Keratinocyte (primary cell): ENCODE data around the gene PDZD2. TPM values are rescaled to one million over a fixed set of nuclear protein-coding genes. Genes with fewer than 3 reads are reported as not detected.
A peak's percentile ranks its signal among the peaks of the same experiment; 100 is the strongest.
"Not testable (repeated sequence)": the region's sequence is repeated elsewhere in the genome, so short reads cannot be mapped to it uniquely, and the experiment has no call there.

ENCODE experiments used
- DNase-seq: peaks from one replicate; pipeline ENCODE4 v3.0.0-alpha.2; 2011; ENCODE audit warnings: low read depth, missing footprints, low spot score
- FAIRE-seq: peaks from 2 replicates; lab custom pipeline; 2011; peaks lifted over from hg19 to GRCh38; lab: Jason Lieb, UNC
- H2AFZ ChIP-seq: 2 replicates; pipeline ENCODE4 v1.6.0; 2012; ENCODE audit warnings: low read length, control low read depth, inconsistent platforms; ENCODE audit not compliant: control insufficient read depth
- H3K27ac ChIP-seq: 2 replicates; pipeline ENCODE4 v1.5.1; 2011; ENCODE audit warnings: low read length; ENCODE audit not compliant: control insufficient read depth, insufficient read depth
- H3K27me3 ChIP-seq: 3 replicates; pipeline ENCODE4 v1.6.0; 2011; ENCODE audit warnings: low read length; ENCODE audit not compliant: control insufficient read depth, insufficient read depth; ENCODE audit errors: extremely low read depth
- H3K36me3 ChIP-seq, 2 experiments: 2 replicates in 1 of 2; 3 replicates in 1 of 2; pipeline ENCODE4 v1.5.1; 2011; ENCODE audit warnings: low read length in 2 of 2, mild to moderate bottlenecking in 1 of 2; ENCODE audit not compliant: control insufficient read depth in 2 of 2, insufficient read depth in 2 of 2; ENCODE audit errors: extremely low read depth in 1 of 2
- H3K4me1 ChIP-seq: 3 replicates; pipeline ENCODE4 v1.5.1; 2011; ENCODE audit warnings: low read length; ENCODE audit not compliant: control insufficient read depth, insufficient read depth; ENCODE audit errors: extremely low read depth
- H3K4me2 ChIP-seq: 3 replicates; pipeline ENCODE4 v1.6.0; 2011; ENCODE audit warnings: low read depth, low read length; ENCODE audit not compliant: control insufficient read depth, insufficient read depth; ENCODE audit errors: extremely low read depth
- H3K4me3 ChIP-seq, 3 experiments: fragments of 200-600 bp in 1 of 3; sonication (generic) in 1 of 3; 2 replicates in 2 of 3; 3 replicates in 1 of 3; pipeline ENCODE4 v1.5.1; 2011 to 2016; ENCODE audit warnings: low read length in 3 of 3, mild to moderate bottlenecking in 3 of 3, control low read depth in 2 of 3, inconsistent platforms in 1 of 3, low read depth in 1 of 3, mixed read lengths in 1 of 3, mixed run types in 1 of 3, moderate library complexity in 1 of 3; ENCODE audit not compliant: control insufficient read depth in 2 of 3, insufficient read depth in 2 of 3; ENCODE audit errors: extremely low read depth in 1 of 3
- H3K79me2 ChIP-seq: 2 replicates; pipeline ENCODE4 v1.6.0; 2012; ENCODE audit warnings: low read length; ENCODE audit not compliant: control insufficient read depth, insufficient read depth
- H3K9ac ChIP-seq: 3 replicates; pipeline ENCODE4 v1.6.0; 2011; ENCODE audit warnings: low read length; ENCODE audit not compliant: control insufficient read depth, insufficient read depth; ENCODE audit errors: extremely low read depth
- H3K9me1 ChIP-seq: 3 replicates; pipeline ENCODE4 v1.6.0; 2011; ENCODE audit warnings: low read length; ENCODE audit not compliant: control insufficient read depth, insufficient read depth; ENCODE audit errors: extremely low read depth
- H3K9me3 ChIP-seq: 2 replicates; pipeline ENCODE4 v1.5.1; 2012; ENCODE audit warnings: low read depth, low read length; ENCODE audit not compliant: control insufficient read depth
- H4K20me1 ChIP-seq: 3 replicates; pipeline ENCODE4 v1.6.0; 2011; ENCODE audit warnings: low read length; ENCODE audit not compliant: control insufficient read depth, insufficient read depth; ENCODE audit errors: extremely low read depth
- CTCF ChIP-seq, 3 experiments: IDR thresholded peaks in 1 of 3; conservative IDR thresholded peaks in 1 of 3; optimal IDR thresholded peaks in 1 of 3; 2 replicates in 2 of 3; 3 replicates in 1 of 3; pipeline versions ENCODE3 to v1.5.1; 2011; ENCODE audit warnings: low read length in 3 of 3, mild to moderate bottlenecking in 3 of 3, moderate library complexity in 2 of 3, control low read depth in 1 of 3, inconsistent platforms in 1 of 3; ENCODE audit not compliant: insufficient read depth in 2 of 3; ENCODE audit errors: extremely low read depth in 1 of 3
- EZH2 ChIP-seq: IDR thresholded peaks from one replicate; pipeline ENCODE4 v1.6.1; 2012; ENCODE audit warnings: inconsistent platforms, mild to moderate bottlenecking, low read length, moderate library complexity
- dilution Hi-C: fragments of 300-500 bp; cut with MboI; formaldehyde crosslinking; loops from one replicate; pipeline ENCODE4 v1.7.0; 2020; ENCODE audit warnings: low sequenced_read_pairs; ENCODE audit not compliant: extremely low pct_ligation_motif_present
- polyA plus RNA-seq, 5 experiments: library from polyadenylated mRNA; depleted of rRNA in 3 of 5; stranded (reverse) in 3 of 5; stranded (forward) in 1 of 5; unstranded in 1 of 5; fragments of >200 nt; gene quantifications; 1 replicate in 1 of 5; 2 replicates in 3 of 5; 3 replicates in 1 of 5; pipeline versions ENCODE4 v1.2.1 to v1.2.3, GENCODE V29; 2011 to 2012; ENCODE audit warnings: missing spikeins in 2 of 5, low read depth in 1 of 5, low replicate concordance in 1 of 5

The PDZD2 gene
- polyA plus RNA-seq, 1 donor (not counting 4 experiments of a cell fraction or from before 2014, with no cell fraction given), result 7.3 TPM

- Histone ChIP-seq H3K4me3 (no peak overlapping the region), H4K20me1 (no peaks in the 10 kb centered on the region), H3K79me2 (no peaks in the 10 kb centered on the region), H3K9me1 (peaks cover 1% of the 10 kb centered on the region), H3K9me3 (no peaks in the 10 kb centered on the region), H3K27me3 (no peaks in the 10 kb centered on the region), H3K9ac (no peak overlapping the region), H2AFZ (no peak overlapping the region), H3K27ac (no peak overlapping the region), H3K4me2 (no peak overlapping the region), H3K4me1 (peaks cover 9% of the 10 kb centered on the region), H3K36me3 (no peaks in the 10 kb centered on the region)
- dilution Hi-C loops, result no loop called here
- DNase-seq (no peak), FAIRE-seq (no peak)
- TF ChIP-seq CTCF (optimal IDR thresholded peaks at IDR 0.05 in 1 of 3, IDR thresholded peaks at IDR 0.05 in 1 of 3, conservative IDR thresholded peaks at IDR 0.05 in 1 of 3; ENCODE audit: extremely low read depth in 1 of 3, insufficient read depth in 2 of 3, low read length in 3 of 3), result no peak
- no peak for TF ChIP-seq EZH2
Observed at GRCh38 chr5:31972558-31972957, 333.6 kb downstream of the PDZD2 start.

GRCh38 chr5:31975189-31975612, 336.3 kb downstream of the PDZD2 start:
- not testable (repeated sequence) for H3K9me1 ChIP-seq, FAIRE-seq, H3K79me2 ChIP-seq

GRCh38 chr5:31976169-31976568, 337.2 kb downstream of the PDZD2 start:
- FAIRE-seq, result no peak
- TF ChIP-seq CTCF (optimal IDR thresholded peaks at IDR 0.05 in 1 of 3, IDR thresholded peaks at IDR 0.05 in 1 of 3, conservative IDR thresholded peaks at IDR 0.05 in 1 of 3; ENCODE audit: extremely low read depth in 1 of 3, insufficient read depth in 2 of 3, low read length in 3 of 3) (no peak), EZH2 (no peak)

More at GRCh38 chr5:31975189-31975612, 336.3 kb downstream of the PDZD2 start:
- H3K4me1 ChIP-seq, H3K27me3 ChIP-seq, H4K20me1 ChIP-seq, H3K27ac ChIP-seq, dilution Hi-C loops, H2AFZ ChIP-seq, H3K4me2 ChIP-seq, H3K9me3 ChIP-seq, H3K9ac ChIP-seq, H3K36me3 ChIP-seq, H3K4me3 ChIP-seq, DNase-seq: not testable (repeated sequence)

More at GRCh38 chr5:31976169-31976568, 337.2 kb downstream of the PDZD2 start:
- Histone ChIP-seq H2AFZ (no peak overlapping the region), H3K27ac (no peak overlapping the region), H3K4me3 (no peak overlapping the region), H4K20me1 (no peaks in the 10 kb centered on the region), H3K79me2 (no peaks in the 10 kb centered on the region), H3K4me2 (peak overlapping the region; percentile 3), H3K4me1 (peaks cover 7% of the 10 kb centered on the region), H3K9me1 (no peaks in the 10 kb centered on the region), H3K27me3 (no peaks in the 10 kb centered on the region), H3K36me3 (no peaks in the 10 kb centered on the region), H3K9me3 (no peaks in the 10 kb centered on the region), H3K9ac (no peak overlapping the region)
- dilution Hi-C loops, result no loop called here
- DNase-seq, result no peak
